HG03060 (cell line): ENCODE data around the gene FREM1.
"Not testable (repeated sequence)": the region's sequence is repeated elsewhere in the genome, so short reads cannot be mapped to it uniquely, and the experiment has no call there.

ENCODE experiments used
- ATAC-seq: cut with Tn5 transposase; IDR thresholded peaks from one replicate; pipeline ENCODE4 v1.9.1; 2021; ENCODE audit warnings: low read depth, moderate number of reproducible peaks; ENCODE audit not compliant: unreplicated experiment

Gene FREM1

GRCh38 chr9:14909961-14910805 lies at the start of gene FREM1:
Gene FREM1, minus strand, starts transcription at chr9:14910428. Its CDS starts 41,451 bp downstream, at chr9:14868977.
- no peak for ATAC-seq

- ATAC-seq, result no peak
These were observed 48.8 kb upstream of the FREM1 start for GRCh38 chr9:14958989-14959388.

GRCh38 chr9:14957109-14957508 lies 46.9 kb upstream of the FREM1 start:
- no peak for ATAC-seq

GRCh38 chr9:14956208-14956607 lies 46.0 kb upstream of the FREM1 start:
- ATAC-seq, result no peak

GRCh38 chr9:14945351-14945750 lies 35.1 kb upstream of the FREM1 start:
- ATAC-seq, result no peak

- ATAC-seq, result no peak
These were observed 31.5 kb upstream of the FREM1 start for GRCh38 chr9:14941501-14942405.

GRCh38 chr9:14939378-14939777 lies 29.1 kb upstream of the FREM1 start:
- ATAC-seq, result no peak

GRCh38 chr9:14937216-14937615 lies 27.0 kb upstream of the FREM1 start:
- no peak for ATAC-seq

- ATAC-seq, result no peak
These were observed 26.3 kb upstream of the FREM1 start for GRCh38 chr9:14936491-14936890.

GRCh38 chr9:14935964-14936363 lies 25.7 kb upstream of the FREM1 start:
- no peak for ATAC-seq

GRCh38 chr9:14935106-14935751 lies 25.0 kb upstream of the FREM1 start:
- no peak for ATAC-seq

- no peak for ATAC-seq
These were observed 22.4 kb upstream of the FREM1 start for GRCh38 chr9:14932641-14933040.

GRCh38 chr9:14932231-14932630 lies 22.0 kb upstream of the FREM1 start:
- no peak for ATAC-seq

GRCh38 chr9:14926941-14927624 lies 16.9 kb upstream of the FREM1 start:
- ATAC-seq, result no peak

GRCh38 chr9:14924230-14925219 lies 14.3 kb upstream of the FREM1 start:
- no peak for ATAC-seq

GRCh38 chr9:14923701-14924100 lies 13.5 kb upstream of the FREM1 start:
- ATAC-seq, result no peak

- ATAC-seq, result not testable (repeated sequence)
These were observed 10.6 kb upstream of the FREM1 start for GRCh38 chr9:14920805-14921204.

GRCh38 chr9:14913366-14913765 lies 3.1 kb upstream of the FREM1 start:
- ATAC-seq, result no peak

- no peak for ATAC-seq
These were observed 2.6 kb upstream of the FREM1 start for GRCh38 chr9:14912859-14913258.
